Spleen (tissue), 3 donors: ENCODE data around the gene PIM2.

ENCODE experiments used
- POLR2A ChIP-seq, 3 donors: fragments of 450-650 bp; IDR thresholded peaks; one replicate each; pipeline ENCODE4 v1.5.1; 2017; ENCODE audit warnings: antibody characterized with exemption in 3 of 3, mild to moderate bottlenecking in 1 of 3
- POLR2AphosphoS5 ChIP-seq, 3 donors: sonication (generic); formaldehyde crosslinking; IDR thresholded peaks; one replicate each; pipeline ENCODE4 v1.5.1; 2017; ENCODE audit warnings: antibody characterized with exemption in 3 of 3

DNA sequence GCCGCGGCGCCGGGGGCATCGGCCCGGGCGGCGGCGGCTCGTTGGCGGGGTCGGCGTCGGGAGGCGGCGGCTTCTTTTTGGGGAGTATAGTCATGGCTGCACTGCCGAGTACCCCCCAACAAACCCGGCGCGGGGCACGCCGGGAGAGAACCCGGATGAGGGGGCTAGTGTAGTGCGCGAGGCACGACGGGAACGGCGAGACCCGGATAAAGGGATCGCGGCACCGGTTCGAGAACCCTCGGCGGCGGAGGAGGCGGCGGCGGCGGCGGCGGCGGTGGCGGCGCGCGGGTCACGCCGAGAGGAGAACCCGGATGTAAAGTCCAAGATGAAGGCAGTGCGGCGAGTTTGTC is 38.6 kb upstream of the PIM2 start, which contains the start of gene OTUD5:
- TF ChIP-seq POLR2A (IDR thresholded peaks at IDR 0.05) (no peak), POLR2AphosphoS5 (IDR thresholded peaks at IDR 0.05) (no peak)
